Activated naive CD4-positive, alpha-beta T cell (primary cell): ENCODE measurements around the gene METTL22.

Source experiments
- DNase-seq, 4 experiments: peaks; one replicate each; lab custom pipeline; 2025; lab: John Stamatoyannopoulos, UW

The METTL22 gene

GRCh38 chr16:8694795-8695728 is 73.6 kb downstream of the METTL22 start:
- no peak for DNase-seq

GRCh38 chr16:8696880-8697279 is 75.4 kb downstream of the METTL22 start:
- no peak for DNase-seq

GRCh38 chr16:8697965-8698364 is 76.5 kb downstream of the METTL22 start:
- no peak for DNase-seq
